Measurements from ENCODE around the gene LEF1. TPM values are rescaled to one million over a fixed set of nuclear protein-coding genes. Genes with fewer than 3 reads are reported as not detected.

LEF1 gene
- total and polyA plus RNA-seq, 2 donors (not counting 1 experiment from before 2014, with no cell fraction given): 1.8 to 2.6 TPM

DNA sequence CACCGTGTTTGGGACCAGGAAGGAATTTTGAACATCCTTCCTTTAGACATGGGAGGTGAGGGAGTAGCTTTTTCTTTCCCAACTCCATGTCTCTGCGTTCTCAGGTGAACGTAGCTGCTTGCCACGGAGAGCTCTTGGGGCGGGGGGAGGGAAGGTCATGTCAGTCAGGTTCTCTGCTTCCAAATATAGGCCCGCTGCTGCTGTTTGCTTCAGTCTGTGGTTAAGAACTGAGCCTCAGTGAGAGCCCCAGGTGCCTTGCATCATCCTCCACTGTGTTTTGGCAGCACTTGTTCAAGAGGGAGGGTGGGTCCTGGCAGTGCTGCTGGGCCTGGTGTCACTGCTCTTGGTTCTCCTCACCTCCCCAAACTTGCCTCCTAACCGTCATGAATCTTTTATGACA lies 132.5 kb downstream of the LEF1 start:
- TF ChIP-seq, protein P1, sequence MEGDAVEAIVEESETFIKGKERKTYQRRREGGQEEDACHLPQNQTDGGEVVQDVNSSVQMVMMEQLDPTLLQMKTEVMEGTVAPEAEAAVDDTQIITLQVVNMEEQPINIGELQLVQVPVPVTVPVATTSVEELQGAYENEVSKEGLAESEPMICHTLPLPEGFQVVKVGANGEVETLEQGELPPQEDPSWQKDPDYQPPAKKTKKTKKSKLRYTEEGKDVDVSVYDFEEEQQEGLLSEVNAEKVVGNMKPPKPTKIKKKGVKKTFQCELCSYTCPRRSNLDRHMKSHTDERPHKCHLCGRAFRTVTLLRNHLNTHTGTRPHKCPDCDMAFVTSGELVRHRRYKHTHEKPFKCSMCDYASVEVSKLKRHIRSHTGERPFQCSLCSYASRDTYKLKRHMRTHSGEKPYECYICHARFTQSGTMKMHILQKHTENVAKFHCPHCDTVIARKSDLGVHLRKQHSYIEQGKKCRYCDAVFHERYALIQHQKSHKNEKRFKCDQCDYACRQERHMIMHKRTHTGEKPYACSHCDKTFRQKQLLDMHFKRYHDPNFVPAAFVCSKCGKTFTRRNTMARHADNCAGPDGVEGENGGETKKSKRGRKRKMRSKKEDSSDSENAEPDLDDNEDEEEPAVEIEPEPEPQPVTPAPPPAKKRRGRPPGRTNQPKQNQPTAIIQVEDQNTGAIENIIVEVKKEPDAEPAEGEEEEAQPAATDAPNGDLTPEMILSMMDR (conservative IDR thresholded peaks at IDR 0.05 in 1 of 2, IDR thresholded peaks at IDR 0.05 in 1 of 2; ENCODE audit: low read depth in 1 of 2, low read length in 2 of 2): no peak
- TF ChIP-seq EZH2 (IDR thresholded peaks at IDR 0.05; ENCODE audit: low read length, missing control alignments): no peak
- no peak overlapping the region for H3K4me2 ChIP-seq (ENCODE audit: extremely low read depth, insufficient read depth, low read length)

GRCh38 chr4:108035691-108036090 lies 133.0 kb downstream of the LEF1 start:
- Histone ChIP-seq H3K27me3 (ENCODE audit: control insufficient read depth, insufficient read depth, low read length) (no peaks in the 10 kb centered on the region), H3K4me2 (ENCODE audit: extremely low read depth, insufficient read depth, low read length) (no peak overlapping the region), H3K9ac (ENCODE audit: insufficient read depth, low read length) (no peak overlapping the region), H3K36me3 (ENCODE audit: control insufficient read depth, insufficient read depth, low read length) (peaks cover 2% of the 10 kb centered on the region), H3K27ac (ENCODE audit: insufficient read depth, low read length) (no peak overlapping the region), H2AFZ (ENCODE audit: low read length) (no peak overlapping the region), H3K4me1 (ENCODE audit: control insufficient read depth, extremely low read depth, insufficient read depth, low read length) (no peaks in the 10 kb centered on the region), H4K20me1 (ENCODE audit: control insufficient read depth, extremely low read depth, insufficient read depth, low read length) (no peaks in the 10 kb centered on the region), H3K4me3 (replicated peaks in 1 of 4; ENCODE audit: control extremely low read depth in 1 of 4, insufficient read depth in 1 of 4, low read depth in 3 of 4, low read length in 4 of 4) (no peak overlapping the region), H3K79me2 (ENCODE audit: control insufficient read depth, insufficient read depth, low read length) (no peaks in the 10 kb centered on the region), H3K9me3 (ENCODE audit: control insufficient read depth, insufficient read depth, low read depth, low read length) (no peaks in the 10 kb centered on the region)
- no peak for DNase-seq (ENCODE audit: low read depth in 2 of 2)
- TF ChIP-seq EZH2 (IDR thresholded peaks at IDR 0.05; ENCODE audit: low read length, missing control alignments): no peak
- TF ChIP-seq, protein P1 (conservative IDR thresholded peaks at IDR 0.05 in 1 of 2, IDR thresholded peaks at IDR 0.05 in 1 of 2; ENCODE audit: low read depth in 1 of 2, low read length in 2 of 2): no peak

More for the DNA sequence above, 132.5 kb downstream of the LEF1 start:
- Histone ChIP-seq H3K9ac (ENCODE audit: insufficient read depth, low read length) (no peak overlapping the region), H3K9me3 (ENCODE audit: control insufficient read depth, insufficient read depth, low read depth, low read length) (no peaks in the 10 kb centered on the region), H3K79me2 (ENCODE audit: control insufficient read depth, insufficient read depth, low read length) (no peaks in the 10 kb centered on the region), H3K27me3 (ENCODE audit: control insufficient read depth, insufficient read depth, low read length) (no peaks in the 10 kb centered on the region), H3K36me3 (ENCODE audit: control insufficient read depth, insufficient read depth, low read length) (peaks cover 2% of the 10 kb centered on the region), H3K4me1 (ENCODE audit: control insufficient read depth, extremely low read depth, insufficient read depth, low read length) (no peaks in the 10 kb centered on the region), H3K27ac (ENCODE audit: insufficient read depth, low read length) (no peak overlapping the region), H2AFZ (ENCODE audit: low read length) (no peak overlapping the region), H3K4me3 (replicated peaks in 1 of 4; ENCODE audit: control extremely low read depth in 1 of 4, insufficient read depth in 1 of 4, low read depth in 3 of 4, low read length in 4 of 4) (no peak overlapping the region), H4K20me1 (ENCODE audit: control insufficient read depth, extremely low read depth, insufficient read depth, low read length) (no peaks in the 10 kb centered on the region)
- DNase-seq (ENCODE audit: low read depth in 2 of 2): no peak

- H3K9ac ChIP-seq (ENCODE audit: insufficient read depth, low read length): no peak overlapping the region
- no peak overlapping the region for H3K4me2 ChIP-seq (ENCODE audit: extremely low read depth, insufficient read depth, low read length)
- DNase-seq (ENCODE audit: low read depth in 2 of 2): no peak
Observed at GRCh38 chr4:108034565-108034964, 134.2 kb downstream of the LEF1 start.

More at GRCh38 chr4:108034565-108034964, 134.2 kb downstream of the LEF1 start:
- H4K20me1 ChIP-seq (ENCODE audit: control insufficient read depth, extremely low read depth, insufficient read depth, low read length): no peaks in the 10 kb centered on the region
- H2AFZ ChIP-seq (ENCODE audit: low read length): no peak overlapping the region
- H3K79me2 ChIP-seq (ENCODE audit: control insufficient read depth, insufficient read depth, low read length): no peaks in the 10 kb centered on the region
- H3K27me3 ChIP-seq (ENCODE audit: control insufficient read depth, insufficient read depth, low read length): no peaks in the 10 kb centered on the region
- no peak overlapping the region for H3K27ac ChIP-seq (ENCODE audit: insufficient read depth, low read length)
- H3K4me3 ChIP-seq (replicated peaks in 1 of 4; ENCODE audit: control extremely low read depth in 1 of 4, insufficient read depth in 1 of 4, low read depth in 3 of 4, low read length in 4 of 4): no peak overlapping the region
- peaks cover 1% of the 10 kb centered on the region for H3K4me1 ChIP-seq (ENCODE audit: control insufficient read depth, extremely low read depth, insufficient read depth, low read length)
- peaks cover 2% of the 10 kb centered on the region for H3K36me3 ChIP-seq (ENCODE audit: control insufficient read depth, insufficient read depth, low read length)
- no peak for TF ChIP-seq EZH2 (IDR thresholded peaks at IDR 0.05; ENCODE audit: low read length, missing control alignments)
- TF ChIP-seq, protein P1 (conservative IDR thresholded peaks at IDR 0.05 in 1 of 2, IDR thresholded peaks at IDR 0.05 in 1 of 2; ENCODE audit: low read depth in 1 of 2, low read length in 2 of 2): no peak
- no peaks in the 10 kb centered on the region for H3K9me3 ChIP-seq (ENCODE audit: control insufficient read depth, insufficient read depth, low read depth, low read length)
